Chondrocyte (in vitro differentiated cells): Measurements from ENCODE around the gene ESPN. TPM values are rescaled to one million over a fixed set of nuclear protein-coding genes. Genes with fewer than 3 reads are reported as not detected.
A peak's percentile ranks its signal among the peaks of the same experiment; 100 is the strongest.

Source experiments
- DNase-seq: peaks from one replicate; pipeline ENCODE4 v3.0.0; 2021; ENCODE audit warnings: mixed read lengths, low spot score
- H3K27ac Mint-ChIP-seq: one replicate; pipeline ENCODE4 v1.8.0; 2021; ENCODE audit warnings: mild to moderate bottlenecking, moderate library complexity, mixed read lengths; ENCODE audit not compliant: unreplicated experiment
- H3K27me3 Mint-ChIP-seq: 2 replicates; pipeline ENCODE4 v1.8.0; 2021; ENCODE audit warnings: low read depth, mixed read lengths
- H3K36me3 Mint-ChIP-seq: 2 replicates; pipeline ENCODE4 v1.8.0; 2021; ENCODE audit warnings: low read depth, mixed read lengths
- H3K4me1 Mint-ChIP-seq: 2 replicates; pipeline ENCODE4 v1.8.0; 2021; ENCODE audit warnings: low read depth, mild to moderate bottlenecking, mixed read lengths
- H3K4me3 Mint-ChIP-seq: one replicate; pipeline ENCODE4 v1.8.0; 2021; ENCODE audit warnings: mild to moderate bottlenecking, moderate library complexity, mixed read lengths; ENCODE audit not compliant: unreplicated experiment
- H3K9me3 Mint-ChIP-seq: 2 replicates; pipeline ENCODE4 v1.8.0; 2021; ENCODE audit warnings: low read depth, mixed read lengths
- total RNA-seq: library from RNA; stranded (reverse); gene quantifications from 3 replicates; pipeline ENCODE4 v1.2.1, GENCODE V29; 2021
- TF ChIP-seq, protein P1 (sequence below): fragments of 200-600 bp; sonication (generic); IDR thresholded peaks from 2 replicates; pipeline ENCODE4 v1.5.0; 2021; ENCODE audit warnings: antibody characterized with exemption, mild to moderate bottlenecking, moderate library complexity

ESPN gene
- total RNA-seq, 1 donor from 2014 or later = 0.57 TPM

DNA sequence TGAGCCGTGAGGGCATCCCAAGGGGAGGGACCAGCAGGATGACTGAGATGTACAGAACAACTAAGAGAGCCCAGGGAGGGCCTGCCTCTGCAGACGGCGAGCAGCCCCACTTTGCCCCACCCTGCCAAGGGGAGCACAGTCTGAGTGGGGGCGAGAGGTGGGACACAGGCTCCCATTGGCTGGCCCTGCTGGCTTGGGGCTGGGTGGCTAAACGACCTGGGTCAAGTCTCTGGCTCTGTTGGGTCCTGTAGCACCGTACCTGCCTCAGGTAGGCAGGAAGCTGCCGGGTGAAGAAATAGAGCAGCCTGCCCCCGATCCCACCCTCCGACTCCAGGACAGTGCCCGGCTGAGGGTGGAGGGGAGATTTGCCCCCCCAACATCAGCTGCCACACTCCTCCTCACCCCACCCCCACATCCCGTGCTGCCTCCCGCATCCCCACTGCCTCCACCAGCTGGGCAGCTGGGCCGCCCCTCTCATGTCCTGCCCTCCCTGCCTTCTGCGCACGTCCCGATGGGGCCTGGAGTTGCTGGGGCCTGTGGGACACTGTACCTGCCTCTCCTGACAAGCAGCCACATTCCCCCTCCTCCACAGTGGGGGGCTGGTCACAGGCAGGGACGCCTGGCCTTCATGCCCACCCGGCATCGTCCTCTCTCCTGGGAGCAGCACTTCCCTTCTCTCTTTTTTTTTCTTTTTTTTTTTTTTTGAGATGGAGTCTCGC lies 79.5 kb downstream of the ESPN start:
- Mint-ChIP-seq H3K36me3 (no peaks in the 10 kb centered on the region), H3K27me3 (no peaks in the 10 kb centered on the region), H3K4me1 (peaks cover 38% of the 10 kb centered on the region), H3K27ac (no peak overlapping the region), H3K9me3 (no peaks in the 10 kb centered on the region), H3K4me3 (no peak overlapping the region)
- DNase-seq = peak; percentile 85
- TF ChIP-seq, protein P1, sequence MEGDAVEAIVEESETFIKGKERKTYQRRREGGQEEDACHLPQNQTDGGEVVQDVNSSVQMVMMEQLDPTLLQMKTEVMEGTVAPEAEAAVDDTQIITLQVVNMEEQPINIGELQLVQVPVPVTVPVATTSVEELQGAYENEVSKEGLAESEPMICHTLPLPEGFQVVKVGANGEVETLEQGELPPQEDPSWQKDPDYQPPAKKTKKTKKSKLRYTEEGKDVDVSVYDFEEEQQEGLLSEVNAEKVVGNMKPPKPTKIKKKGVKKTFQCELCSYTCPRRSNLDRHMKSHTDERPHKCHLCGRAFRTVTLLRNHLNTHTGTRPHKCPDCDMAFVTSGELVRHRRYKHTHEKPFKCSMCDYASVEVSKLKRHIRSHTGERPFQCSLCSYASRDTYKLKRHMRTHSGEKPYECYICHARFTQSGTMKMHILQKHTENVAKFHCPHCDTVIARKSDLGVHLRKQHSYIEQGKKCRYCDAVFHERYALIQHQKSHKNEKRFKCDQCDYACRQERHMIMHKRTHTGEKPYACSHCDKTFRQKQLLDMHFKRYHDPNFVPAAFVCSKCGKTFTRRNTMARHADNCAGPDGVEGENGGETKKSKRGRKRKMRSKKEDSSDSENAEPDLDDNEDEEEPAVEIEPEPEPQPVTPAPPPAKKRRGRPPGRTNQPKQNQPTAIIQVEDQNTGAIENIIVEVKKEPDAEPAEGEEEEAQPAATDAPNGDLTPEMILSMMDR = no peak

DNA sequence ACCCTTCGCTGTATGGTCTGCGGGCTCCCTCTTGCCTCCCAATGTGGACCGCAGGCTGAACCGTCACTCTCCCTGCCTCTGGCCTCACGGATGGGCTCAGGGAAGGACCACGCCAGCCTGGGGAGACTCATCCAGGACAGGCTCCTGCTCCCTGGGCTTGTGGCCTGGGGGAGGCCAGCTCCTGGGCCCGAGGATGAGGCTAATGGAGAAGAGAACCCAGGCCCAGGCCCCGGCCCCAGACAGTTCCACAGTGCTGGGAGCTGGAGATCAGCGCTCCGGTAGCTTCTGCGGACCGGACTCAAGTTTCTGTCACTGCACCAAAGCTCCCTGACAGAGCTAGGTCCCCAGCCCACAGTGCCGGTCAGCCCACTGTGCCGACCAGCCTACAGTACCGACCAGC lies 80.3 kb downstream of the ESPN start:
- H3K4me1 Mint-ChIP-seq = peaks cover 32% of the 10 kb centered on the region
- H3K27me3 Mint-ChIP-seq = no peaks in the 10 kb centered on the region
- no peaks in the 10 kb centered on the region for H3K36me3 Mint-ChIP-seq
- H3K27ac Mint-ChIP-seq = no peak overlapping the region
- TF ChIP-seq, protein P1 = no peak
- no peak overlapping the region for H3K4me3 Mint-ChIP-seq
- DNase-seq = peak; percentile 87
- H3K9me3 Mint-ChIP-seq = no peaks in the 10 kb centered on the region

DNA sequence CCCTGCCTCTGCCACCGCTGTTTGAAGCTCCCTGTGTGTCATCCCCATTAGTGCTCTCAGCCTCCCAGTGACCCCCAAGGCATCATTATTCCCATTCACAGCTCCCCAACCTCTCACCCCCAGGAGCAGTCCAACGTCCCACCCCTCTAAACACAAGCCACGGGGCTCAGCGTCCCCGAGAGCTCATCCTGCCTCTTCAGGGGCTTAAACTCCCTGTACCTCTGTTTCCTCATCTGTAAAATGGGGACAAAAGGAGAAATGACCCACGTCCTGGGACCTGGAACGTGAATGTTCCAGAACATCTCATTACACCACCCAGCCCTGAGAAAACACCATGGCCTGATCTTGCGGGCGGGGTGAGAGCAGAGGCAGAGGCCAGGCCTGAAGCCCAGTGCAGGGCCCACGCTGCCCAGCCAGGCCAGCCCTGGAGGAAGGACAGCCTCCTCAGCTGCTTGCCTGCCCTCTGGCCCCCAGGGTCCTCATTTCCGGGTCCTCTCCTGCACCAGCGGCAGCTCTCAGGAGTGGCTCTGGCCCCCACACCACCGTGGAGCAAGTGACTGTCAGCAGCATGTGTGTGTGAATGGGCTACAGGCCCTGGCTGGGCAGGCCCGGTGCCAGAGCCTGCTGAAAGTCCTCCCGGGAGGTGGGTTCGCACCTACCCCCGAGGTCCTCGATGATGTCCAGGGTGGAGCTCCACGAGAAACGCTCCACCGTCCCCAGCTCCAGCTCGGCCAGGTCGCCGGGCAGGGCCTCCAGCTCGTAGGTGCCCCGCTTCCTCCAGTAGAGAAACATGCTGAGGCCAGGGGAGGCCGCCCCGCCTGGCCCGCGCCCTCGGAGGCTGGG lies 81.0 kb downstream of the ESPN start:
- Mint-ChIP-seq H3K27ac (no peak overlapping the region), H3K27me3 (no peaks in the 10 kb centered on the region), H3K9me3 (no peaks in the 10 kb centered on the region), H3K4me1 (peaks cover 26% of the 10 kb centered on the region), H3K36me3 (no peaks in the 10 kb centered on the region), H3K4me3 (no peak overlapping the region)
- peak; percentile 84 for DNase-seq
- TF ChIP-seq, protein P1 = no peak

DNA sequence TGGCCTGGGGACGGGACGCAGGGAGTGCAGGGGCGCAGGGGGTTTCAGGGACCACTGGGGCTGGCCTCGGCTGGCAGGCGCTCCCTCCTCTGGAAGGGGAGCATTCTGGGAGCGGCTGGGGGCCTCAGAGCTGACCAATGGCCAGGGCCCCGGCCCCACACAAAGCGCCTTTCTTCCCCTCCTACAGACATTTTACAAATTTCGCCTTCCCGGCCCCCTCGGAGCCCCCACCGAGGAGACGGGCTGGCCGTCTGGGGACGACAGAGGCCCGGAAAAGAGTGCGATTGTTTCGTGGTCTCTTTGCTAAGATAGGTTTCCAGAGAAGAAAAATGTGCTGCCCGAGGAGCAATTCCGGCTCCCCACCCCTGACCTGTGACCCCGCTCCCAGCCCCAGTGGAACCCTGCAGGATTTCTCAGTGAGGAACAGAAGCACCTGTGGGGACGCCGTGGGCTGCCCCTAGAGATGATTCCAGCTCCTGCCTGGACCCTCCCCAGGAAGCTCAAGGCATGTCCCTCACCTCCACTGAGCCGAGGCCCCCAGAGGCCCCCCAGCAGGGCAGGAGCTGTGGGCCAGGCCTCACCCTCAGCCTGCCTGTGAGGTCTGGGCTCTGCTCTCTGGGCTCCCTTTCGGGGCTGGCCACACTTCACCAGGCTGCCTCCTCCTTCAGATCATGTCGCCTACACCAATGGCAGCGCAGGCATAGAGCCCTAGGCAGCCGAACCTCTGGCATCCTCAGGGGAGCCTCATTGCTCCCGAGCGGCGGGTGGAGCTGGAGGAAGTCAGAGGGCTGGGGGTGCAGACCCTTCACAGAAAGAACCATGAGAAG lies 81.8 kb downstream of the ESPN start:
- Mint-ChIP-seq H3K4me1 (peaks cover 18% of the 10 kb centered on the region), H3K27ac (no peak overlapping the region)

More for the DNA sequence above, 81.8 kb downstream of the ESPN start:
- H3K9me3 Mint-ChIP-seq = no peaks in the 10 kb centered on the region
- no peak for DNase-seq
- H3K36me3 Mint-ChIP-seq = no peaks in the 10 kb centered on the region
- TF ChIP-seq, protein P1 = no peak
- H3K27me3 Mint-ChIP-seq = no peaks in the 10 kb centered on the region
- no peak overlapping the region for H3K4me3 Mint-ChIP-seq
